GM12891 (cell line): ENCODE results near the gene YIPF6.

Experiments used
- POLR2A ChIP-seq: IDR thresholded peaks from 2 replicates; pipeline ENCODE4 v1.6.1; 2011; ENCODE audit warnings: low read depth, low read length, control low read depth
- POLR2AphosphoS5 ChIP-seq: IDR thresholded peaks from 2 replicates; pipeline ENCODE4 v1.6.1; 2011; ENCODE audit warnings: low read depth, low read length, control low read depth
- POU2F2 ChIP-seq: IDR thresholded peaks from 2 replicates; pipeline ENCODE4 v1.6.1; 2011; ENCODE audit warnings: low read depth, mild to moderate bottlenecking, control low read depth, low read length, moderate library complexity
- SPI1 ChIP-seq: IDR thresholded peaks from 2 replicates; pipeline ENCODE4 v1.6.1; 2011; ENCODE audit warnings: low read depth, low read length, control low read depth

DNA sequence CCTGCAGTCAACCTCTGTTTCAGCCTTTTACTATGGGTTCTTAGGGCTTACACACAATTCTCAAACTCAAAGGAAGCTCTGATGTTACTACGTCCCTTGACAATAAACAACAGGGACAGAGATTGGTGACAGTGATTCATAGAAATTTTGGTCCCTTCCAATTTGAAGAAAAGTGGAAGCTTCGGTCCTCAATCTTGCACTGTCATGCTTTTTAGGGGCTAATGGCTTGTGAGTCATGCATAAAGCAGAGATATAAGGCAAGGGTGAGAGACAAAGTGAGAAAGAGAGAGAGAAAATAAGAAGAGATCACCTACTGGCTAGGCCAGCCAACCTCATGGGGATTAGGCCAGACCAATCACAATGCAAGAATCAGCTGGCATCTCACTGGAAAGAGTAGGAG is 85.4 kb downstream of the YIPF6 start:
- no peak for TF ChIP-seq POLR2A
- TF ChIP-seq POLR2AphosphoS5, result no peak
- TF ChIP-seq SPI1, result no peak
- TF ChIP-seq POU2F2, result no peak
